ENCODE measurements around the gene DMWD. TPM values are rescaled to one million over a fixed set of nuclear protein-coding genes. Genes with fewer than 3 reads are reported as not detected.

Gene DMWD
- total and polyA plus RNA-seq, 2 donors (not counting 1 experiment from before 2014, with no cell fraction given) = 25.1 to 86.4 TPM

- Histone ChIP-seq H2AFZ (ENCODE audit: insufficient read depth, low read depth, low read length, poor library complexity, severe bottlenecking) (no peak overlapping the region), H3K4me2 (replicated peaks; ENCODE audit: low read depth, low read length, poor library complexity, severe bottlenecking) (no peak overlapping the region), H3K36me3 (replicated peaks in 1 of 2; ENCODE audit: control extremely low read depth in 1 of 2, control insufficient read depth in 1 of 2, extremely low read depth in 1 of 2, insufficient read depth in 2 of 2, low read length in 1 of 2) (no peaks in the 10 kb centered on the region), H3K27ac (ENCODE audit: low read length in 2 of 2) (no peak overlapping the region), H4K20me1 (ENCODE audit: control insufficient read depth, insufficient read depth, low read length, poor library complexity, severe bottlenecking) (no peaks in the 10 kb centered on the region), H3K9me3 (ENCODE audit: control extremely low read depth in 1 of 3, control insufficient read depth in 2 of 3, insufficient read depth in 1 of 3, low read length in 2 of 3) (no peaks in the 10 kb centered on the region), H3K9ac (ENCODE audit: low read length) (no peak overlapping the region), H3K79me2 (ENCODE audit: control insufficient read depth, insufficient read depth, low read length) (no peaks in the 10 kb centered on the region), H3K27me3 (replicated peaks in 1 of 4; ENCODE audit: control extremely low read depth in 1 of 4, control insufficient read depth in 3 of 4, insufficient read depth in 4 of 4, low read length in 3 of 4) (peaks cover 0 to 8% (median 2%) of the 10 kb centered on the region in 4 experiments), H3K4me3 (ENCODE audit: control extremely low read depth in 1 of 5, extremely low read depth in 1 of 5, insufficient read depth in 1 of 5, low read depth in 2 of 5, low read length in 4 of 5) (no peak overlapping the region), H3K4me1 (ENCODE audit: control insufficient read depth in 2 of 2, insufficient read depth in 2 of 2, low read length in 2 of 2) (no peaks in the 10 kb centered on the region)
- DNase-seq (no peak), ATAC-seq (ENCODE audit: low read depth) (no peak)
- H3K9me3 Mint-ChIP-seq (ENCODE audit: insufficient read depth) = no peaks in the 10 kb centered on the region
- ChIA-PET CTCF (interaction anchor here (1.7 kb wide), 1 partner anchor 23 kb away, joined by 3 read pairs; no protein-coding TSS in a partner anchor), POLR2A (no interaction called here)
- 95% methylated on average over 2 of the region's 5 CpGs for WGBS (ENCODE audit: insufficient coverage)
- no peak overlapping the region for H3K27ac Mint-ChIP-seq
- peaks cover 17% of the 10 kb centered on the region for H3K27me3 Mint-ChIP-seq
- TF ChIP-seq, protein P1, sequence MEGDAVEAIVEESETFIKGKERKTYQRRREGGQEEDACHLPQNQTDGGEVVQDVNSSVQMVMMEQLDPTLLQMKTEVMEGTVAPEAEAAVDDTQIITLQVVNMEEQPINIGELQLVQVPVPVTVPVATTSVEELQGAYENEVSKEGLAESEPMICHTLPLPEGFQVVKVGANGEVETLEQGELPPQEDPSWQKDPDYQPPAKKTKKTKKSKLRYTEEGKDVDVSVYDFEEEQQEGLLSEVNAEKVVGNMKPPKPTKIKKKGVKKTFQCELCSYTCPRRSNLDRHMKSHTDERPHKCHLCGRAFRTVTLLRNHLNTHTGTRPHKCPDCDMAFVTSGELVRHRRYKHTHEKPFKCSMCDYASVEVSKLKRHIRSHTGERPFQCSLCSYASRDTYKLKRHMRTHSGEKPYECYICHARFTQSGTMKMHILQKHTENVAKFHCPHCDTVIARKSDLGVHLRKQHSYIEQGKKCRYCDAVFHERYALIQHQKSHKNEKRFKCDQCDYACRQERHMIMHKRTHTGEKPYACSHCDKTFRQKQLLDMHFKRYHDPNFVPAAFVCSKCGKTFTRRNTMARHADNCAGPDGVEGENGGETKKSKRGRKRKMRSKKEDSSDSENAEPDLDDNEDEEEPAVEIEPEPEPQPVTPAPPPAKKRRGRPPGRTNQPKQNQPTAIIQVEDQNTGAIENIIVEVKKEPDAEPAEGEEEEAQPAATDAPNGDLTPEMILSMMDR (IDR thresholded peaks at IDR 0.05) = no peak
- TF ChIP-seq EZH2 (IDR thresholded peaks at IDR 0.05; ENCODE audit: borderline replicate concordance, insufficient read depth, low read depth, low read length, poor library complexity, severe bottlenecking) = no peak
- no peaks in the 10 kb centered on the region for H3K4me1 Mint-ChIP-seq
- intact Hi-C loops (cut with micrococcal nuclease) = no loop called here
- no peak overlapping the region for H3K4me3 Mint-ChIP-seq
These were observed 45.1 kb downstream of the DMWD start for GRCh38 chr19:45747513-45747912.

GRCh38 chr19:45746866-45747265 lies 45.8 kb downstream of the DMWD start:
- intact Hi-C loops (cut with micrococcal nuclease) = no loop called here
- ChIA-PET POLR2A (no interaction called here), CTCF (no interaction called here)
- TF ChIP-seq, protein P1 (IDR thresholded peaks at IDR 0.05) = no peak
- TF ChIP-seq EZH2 (IDR thresholded peaks at IDR 0.05; ENCODE audit: borderline replicate concordance, insufficient read depth, low read depth, low read length, poor library complexity, severe bottlenecking) = no peak
- no peak overlapping the region for H3K27ac Mint-ChIP-seq
- DNase-seq (no peak), ATAC-seq (ENCODE audit: low read depth) (no peak)
- H3K9me3 ChIP-seq (ENCODE audit: control extremely low read depth in 1 of 3, control insufficient read depth in 2 of 3, insufficient read depth in 1 of 3, low read length in 2 of 3) = no peaks in the 10 kb centered on the region
- H3K4me1 ChIP-seq (ENCODE audit: control insufficient read depth in 2 of 2, insufficient read depth in 2 of 2, low read length in 2 of 2) = no peaks in the 10 kb centered on the region
- H2AFZ ChIP-seq (ENCODE audit: insufficient read depth, low read depth, low read length, poor library complexity, severe bottlenecking) = no peak overlapping the region
- H3K27me3 Mint-ChIP-seq = peaks cover 17% of the 10 kb centered on the region
- no peak overlapping the region for H3K4me2 ChIP-seq (replicated peaks; ENCODE audit: low read depth, low read length, poor library complexity, severe bottlenecking)
- H3K9me3 Mint-ChIP-seq (ENCODE audit: insufficient read depth) = no peaks in the 10 kb centered on the region
- H3K4me1 Mint-ChIP-seq = no peaks in the 10 kb centered on the region
- H3K36me3 ChIP-seq (replicated peaks in 1 of 2; ENCODE audit: control extremely low read depth in 1 of 2, control insufficient read depth in 1 of 2, extremely low read depth in 1 of 2, insufficient read depth in 2 of 2, low read length in 1 of 2) = no peaks in the 10 kb centered on the region
- no peak overlapping the region for H3K4me3 Mint-ChIP-seq
- no peak overlapping the region for H3K27ac ChIP-seq (ENCODE audit: low read length in 2 of 2)
- H3K4me3 ChIP-seq (ENCODE audit: control extremely low read depth in 1 of 5, extremely low read depth in 1 of 5, insufficient read depth in 1 of 5, low read depth in 2 of 5, low read length in 4 of 5) = no peak overlapping the region
- no peak overlapping the region for H3K9ac ChIP-seq (ENCODE audit: low read length)
- H4K20me1 ChIP-seq (ENCODE audit: control insufficient read depth, insufficient read depth, low read length, poor library complexity, severe bottlenecking) = no peaks in the 10 kb centered on the region
- peaks cover 0 to 8% (median 2%) of the 10 kb centered on the region in 4 experiments for H3K27me3 ChIP-seq (replicated peaks in 1 of 4; ENCODE audit: control extremely low read depth in 1 of 4, control insufficient read depth in 3 of 4, insufficient read depth in 4 of 4, low read length in 3 of 4)
- H3K79me2 ChIP-seq (ENCODE audit: control insufficient read depth, insufficient read depth, low read length) = no peaks in the 10 kb centered on the region
- 88% methylated on average over 5 of the region's 5 CpGs for WGBS (ENCODE audit: insufficient coverage)
